Measurements from ENCODE around the gene SORCS3.

SORCS3 gene

DNA sequence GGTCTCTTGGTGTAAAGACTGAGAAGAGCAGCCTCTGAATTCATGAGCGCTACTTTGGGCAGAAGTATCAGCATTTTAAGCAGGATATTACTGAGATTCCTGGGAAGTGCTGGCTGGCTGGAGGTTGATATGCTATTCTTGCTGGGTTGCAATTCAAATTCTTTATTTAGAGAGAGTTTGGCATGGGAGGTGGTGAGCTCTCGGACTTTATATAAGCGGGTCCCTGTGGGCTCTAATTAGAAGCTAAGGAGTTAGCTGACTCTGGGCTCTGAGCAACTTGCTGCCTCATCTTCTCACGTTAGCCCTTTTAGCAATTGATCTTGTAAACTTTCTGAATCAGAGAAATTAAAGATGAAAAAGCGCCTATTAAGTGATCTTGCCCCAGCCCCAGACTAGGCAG lies 430.9 kb downstream of the SORCS3 start:
- Mint-ChIP-seq H3K36me3 (ENCODE audit: low read depth) (no peaks in the 10 kb centered on the region), H3K4me1 (ENCODE audit: low read depth) (no peaks in the 10 kb centered on the region), H3K4me3 (no peak overlapping the region), H3K27ac (no peak overlapping the region), H3K27me3 (no peaks in the 10 kb centered on the region), H3K9me3 (no peaks in the 10 kb centered on the region)
- DNase-seq, result no peak

DNA sequence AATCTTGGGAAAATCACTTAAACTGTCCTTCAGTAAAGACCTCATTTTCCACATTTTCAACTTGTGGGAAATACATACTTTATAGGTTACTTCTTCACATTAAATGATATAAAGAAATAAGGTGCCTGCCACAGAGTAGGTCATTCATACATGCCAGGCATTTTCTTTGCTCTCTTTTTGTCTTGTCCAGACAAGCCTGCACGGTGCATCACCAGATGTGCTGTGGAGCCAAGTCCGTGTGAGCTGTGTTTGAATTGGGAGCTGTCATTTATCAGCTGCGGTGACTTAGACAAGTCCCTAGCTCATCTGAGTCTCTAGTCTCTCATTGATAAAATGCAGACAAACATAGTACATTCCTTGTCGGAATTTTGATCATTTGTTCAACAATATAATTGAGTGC lies 432.9 kb downstream of the SORCS3 start:
- Mint-ChIP-seq H3K36me3 (ENCODE audit: low read depth) (no peaks in the 10 kb centered on the region), H3K9me3 (no peaks in the 10 kb centered on the region), H3K4me1 (ENCODE audit: low read depth) (no peaks in the 10 kb centered on the region), H3K27ac (no peak overlapping the region), H3K27me3 (no peaks in the 10 kb centered on the region), H3K4me3 (no peak overlapping the region)
- no peak for DNase-seq

DNA sequence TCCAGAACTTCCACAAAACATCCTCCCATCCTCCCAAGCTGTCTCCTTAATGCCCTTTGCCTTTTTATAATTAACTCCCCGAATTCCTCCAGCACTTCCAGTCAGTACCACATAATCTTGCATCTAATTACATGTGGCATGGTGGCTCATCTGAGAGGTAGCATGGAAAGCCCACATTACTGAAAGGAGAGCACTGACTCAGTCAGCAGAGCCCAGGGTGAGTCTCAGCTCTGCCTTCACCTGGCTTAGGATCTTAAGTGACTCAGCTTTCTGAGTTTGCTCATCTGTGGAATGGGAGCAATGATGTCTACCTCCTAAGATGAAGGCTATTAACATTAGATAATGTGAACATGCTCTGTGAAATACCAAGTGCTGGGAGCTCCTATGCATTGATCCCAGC lies 433.9 kb downstream of the SORCS3 start:
- Mint-ChIP-seq H3K27ac (no peak overlapping the region), H3K4me3 (no peak overlapping the region), H3K27me3 (no peaks in the 10 kb centered on the region), H3K4me1 (ENCODE audit: low read depth) (no peaks in the 10 kb centered on the region), H3K36me3 (ENCODE audit: low read depth) (no peaks in the 10 kb centered on the region), H3K9me3 (no peaks in the 10 kb centered on the region)
- no peak for DNase-seq

DNA sequence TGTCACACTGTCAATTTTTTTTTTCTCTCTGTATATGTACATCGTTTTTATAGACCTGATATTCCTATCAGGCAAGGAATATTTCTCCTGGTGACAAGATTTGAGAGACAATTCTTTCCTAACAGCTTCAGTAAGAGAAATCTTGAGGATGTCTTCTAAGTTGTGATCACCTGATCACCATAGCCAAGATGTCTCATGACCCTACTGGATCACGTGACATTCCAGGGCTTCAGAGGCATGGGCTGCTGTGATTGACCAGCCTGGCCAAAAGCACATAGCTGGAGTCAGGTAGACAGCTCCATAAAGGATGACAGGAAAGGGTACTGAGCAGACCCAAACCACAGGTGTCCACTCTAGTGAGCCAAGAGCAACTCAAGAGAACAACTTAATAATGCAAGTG lies 444.9 kb downstream of the SORCS3 start:
- Mint-ChIP-seq H3K27me3 (no peaks in the 10 kb centered on the region), H3K36me3 (ENCODE audit: low read depth) (no peaks in the 10 kb centered on the region), H3K9me3 (no peaks in the 10 kb centered on the region), H3K27ac (no peak overlapping the region), H3K4me3 (no peak overlapping the region), H3K4me1 (ENCODE audit: low read depth) (no peaks in the 10 kb centered on the region)
- no peak for DNase-seq

DNA sequence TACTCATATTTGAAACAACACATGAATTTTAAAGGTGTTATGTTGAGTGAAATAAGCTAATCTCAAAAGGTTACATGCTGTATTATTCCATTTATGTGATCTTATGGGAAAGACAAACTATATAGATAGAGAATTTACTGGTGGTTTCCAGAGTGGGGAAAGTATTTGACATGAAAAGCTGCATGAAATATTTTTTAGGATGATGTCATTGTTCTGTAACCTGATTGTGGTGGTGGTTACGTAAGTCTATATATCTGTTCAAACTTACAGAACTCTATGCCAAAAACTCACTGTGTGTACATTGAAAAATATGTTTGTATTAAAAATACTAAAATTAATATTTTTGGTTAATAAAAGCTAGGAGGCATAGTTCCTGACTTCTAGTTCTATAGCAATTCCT lies 453.0 kb downstream of the SORCS3 start:
- no peak overlapping the region for H3K27ac Mint-ChIP-seq
- H3K27me3 Mint-ChIP-seq, result no peaks in the 10 kb centered on the region
- H3K4me3 Mint-ChIP-seq, result no peak overlapping the region
- no peaks in the 10 kb centered on the region for H3K4me1 Mint-ChIP-seq (ENCODE audit: low read depth)
- H3K9me3 Mint-ChIP-seq, result peaks cover 2% of the 10 kb centered on the region
- no peak for DNase-seq
- no peaks in the 10 kb centered on the region for H3K36me3 Mint-ChIP-seq (ENCODE audit: low read depth)

DNA sequence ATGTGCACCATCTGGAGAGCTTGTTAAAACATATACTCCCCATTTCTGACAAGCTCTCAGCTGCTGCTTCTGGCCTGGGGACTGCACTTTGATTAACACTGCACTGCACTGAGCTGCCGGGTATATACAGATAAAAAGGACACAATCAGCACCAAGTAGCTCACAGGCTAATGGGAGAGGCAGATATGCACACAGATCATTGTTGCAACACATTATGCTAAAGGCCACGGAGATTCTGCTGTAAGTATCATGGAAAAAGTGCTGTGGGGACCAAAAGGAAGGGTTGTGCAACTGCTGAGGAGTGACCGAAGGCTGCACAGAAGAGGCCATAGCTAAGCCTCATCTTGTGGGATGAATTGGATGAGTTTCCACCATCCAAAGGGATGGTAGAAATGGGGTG lies 455.2 kb downstream of the SORCS3 start:
- no peak for DNase-seq
- Mint-ChIP-seq H3K9me3 (peaks cover 2% of the 10 kb centered on the region), H3K27me3 (no peaks in the 10 kb centered on the region), H3K36me3 (ENCODE audit: low read depth) (no peaks in the 10 kb centered on the region), H3K4me3 (no peak overlapping the region), H3K4me1 (ENCODE audit: low read depth) (no peaks in the 10 kb centered on the region), H3K27ac (no peak overlapping the region)

DNA sequence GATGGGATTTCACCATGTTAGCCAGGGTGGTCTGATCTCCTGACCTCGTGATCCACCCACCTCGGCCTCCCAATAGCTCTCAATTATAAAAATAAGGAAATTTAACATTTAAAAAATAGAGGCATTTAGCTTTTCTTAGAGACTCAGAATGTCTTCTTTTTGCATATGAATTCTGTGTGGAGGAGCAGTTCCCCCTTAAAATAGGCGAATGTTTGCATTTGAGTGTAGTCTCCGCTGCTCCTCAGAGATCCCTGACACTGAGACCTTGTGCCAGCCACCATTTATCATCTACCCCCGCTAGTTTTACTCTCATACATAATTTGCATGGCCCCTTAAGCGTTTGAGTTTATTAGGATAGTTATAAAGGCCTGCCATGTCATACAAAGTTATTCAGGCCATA lies 461.9 kb downstream of the SORCS3 start:
- H3K36me3 Mint-ChIP-seq (ENCODE audit: low read depth), result no peaks in the 10 kb centered on the region
- DNase-seq, result no peak
- no peaks in the 10 kb centered on the region for H3K9me3 Mint-ChIP-seq
- H3K4me1 Mint-ChIP-seq (ENCODE audit: low read depth), result no peaks in the 10 kb centered on the region
- H3K4me3 Mint-ChIP-seq, result no peak overlapping the region
- H3K27me3 Mint-ChIP-seq, result peaks cover 3% of the 10 kb centered on the region
- H3K27ac Mint-ChIP-seq, result no peak overlapping the region

DNA sequence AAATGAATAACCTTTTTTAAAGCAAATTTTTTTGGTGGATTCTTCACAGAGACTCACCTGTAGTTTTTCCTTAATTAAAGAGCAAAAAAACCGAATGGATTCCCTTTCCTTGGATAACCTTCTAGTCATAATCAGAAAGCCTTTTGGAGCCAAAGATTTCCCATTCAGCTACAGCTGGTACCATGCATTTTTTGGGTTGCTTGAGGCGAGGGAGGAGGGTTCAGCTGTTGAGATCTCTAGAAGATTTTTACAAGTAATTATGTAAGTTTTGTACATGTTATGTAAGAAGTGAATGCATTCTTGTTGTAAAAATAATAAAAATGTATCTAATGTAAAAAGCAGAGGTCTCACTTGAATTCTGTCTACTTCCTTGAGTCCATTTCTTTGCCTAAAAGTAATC lies 463.2 kb downstream of the SORCS3 start:
- no peak overlapping the region for H3K27ac Mint-ChIP-seq
- no peaks in the 10 kb centered on the region for H3K9me3 Mint-ChIP-seq
- DNase-seq, result no peak
- no peaks in the 10 kb centered on the region for H3K4me1 Mint-ChIP-seq (ENCODE audit: low read depth)
- no peak overlapping the region for H3K4me3 Mint-ChIP-seq
- peaks cover 3% of the 10 kb centered on the region for H3K27me3 Mint-ChIP-seq
- no peaks in the 10 kb centered on the region for H3K36me3 Mint-ChIP-seq (ENCODE audit: low read depth)

DNA sequence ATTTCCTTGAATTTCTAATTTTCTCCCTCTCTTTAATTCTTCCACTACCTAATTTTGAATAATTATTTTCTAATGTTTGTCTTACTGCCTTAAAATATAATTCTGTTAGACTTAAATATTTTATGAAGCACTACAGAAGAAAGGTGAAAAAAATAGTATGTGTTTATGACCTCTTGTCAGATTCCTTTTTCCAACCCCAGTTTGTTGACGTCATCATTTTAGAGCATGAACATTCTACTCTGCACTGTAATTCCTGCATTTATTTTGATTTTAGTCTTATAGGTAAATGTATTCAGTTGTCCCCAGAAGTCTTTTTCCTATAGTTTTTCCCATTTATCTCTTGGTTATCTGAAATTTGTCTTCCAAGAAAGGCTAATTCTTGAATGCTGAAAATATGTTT lies 468.1 kb downstream of the SORCS3 start:
- Mint-ChIP-seq H3K36me3 (ENCODE audit: low read depth) (no peaks in the 10 kb centered on the region), H3K4me3 (no peak overlapping the region), H3K27ac (no peak overlapping the region), H3K9me3 (no peaks in the 10 kb centered on the region), H3K4me1 (ENCODE audit: low read depth) (no peaks in the 10 kb centered on the region), H3K27me3 (no peaks in the 10 kb centered on the region)
- no peak for DNase-seq

DNA sequence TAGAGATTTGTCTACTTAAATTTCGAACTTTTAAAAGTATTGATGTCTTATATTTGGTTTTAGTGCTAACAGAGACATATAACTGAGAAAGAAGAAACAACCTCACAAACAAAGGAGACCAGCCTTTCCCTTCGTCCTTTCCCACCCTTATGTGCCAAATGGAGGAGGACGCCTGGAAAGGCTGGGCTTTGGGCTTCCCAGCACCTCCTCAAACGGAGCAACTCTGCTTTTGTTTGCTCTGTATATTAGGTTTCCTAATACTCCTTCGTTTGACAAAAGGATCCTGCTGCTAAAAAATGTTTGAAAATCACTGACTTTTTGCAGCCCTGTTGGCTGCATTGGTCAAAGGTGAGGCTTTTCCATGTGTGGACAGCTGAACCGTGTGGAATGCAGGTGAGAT lies 471.8 kb downstream of the SORCS3 start:
- H3K27me3 Mint-ChIP-seq, result no peaks in the 10 kb centered on the region
- H3K4me1 Mint-ChIP-seq (ENCODE audit: low read depth), result no peaks in the 10 kb centered on the region
- no peak overlapping the region for H3K27ac Mint-ChIP-seq
- peaks cover 3% of the 10 kb centered on the region for H3K9me3 Mint-ChIP-seq
- DNase-seq, result no peak
- no peak overlapping the region for H3K4me3 Mint-ChIP-seq
- H3K36me3 Mint-ChIP-seq (ENCODE audit: low read depth), result no peaks in the 10 kb centered on the region

DNA sequence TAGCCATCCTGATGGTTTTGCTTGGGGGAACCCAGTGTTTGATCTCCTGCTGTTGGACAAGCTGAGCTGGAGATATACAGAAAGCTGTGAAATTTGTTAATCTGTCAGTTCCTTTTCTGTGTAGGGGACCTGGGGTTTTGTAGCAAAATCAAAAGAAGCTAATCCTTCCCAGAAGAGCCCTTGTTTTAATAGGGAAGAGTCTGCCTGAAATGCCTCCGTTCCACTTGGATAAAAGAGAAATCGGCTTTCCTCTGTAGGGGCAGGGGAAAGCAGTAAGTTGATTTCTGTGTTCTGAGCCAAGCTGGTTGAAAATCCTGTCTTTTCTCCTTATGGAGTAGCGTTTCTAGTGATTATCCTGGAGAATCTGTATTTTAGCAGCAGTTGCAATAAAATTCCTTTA lies 472.6 kb downstream of the SORCS3 start:
- no peak overlapping the region for H3K4me3 Mint-ChIP-seq
- no peak for DNase-seq
- H3K4me1 Mint-ChIP-seq (ENCODE audit: low read depth), result no peaks in the 10 kb centered on the region
- peaks cover 3% of the 10 kb centered on the region for H3K9me3 Mint-ChIP-seq
- no peaks in the 10 kb centered on the region for H3K36me3 Mint-ChIP-seq (ENCODE audit: low read depth)
- no peak overlapping the region for H3K27ac Mint-ChIP-seq
- no peaks in the 10 kb centered on the region for H3K27me3 Mint-ChIP-seq

DNA sequence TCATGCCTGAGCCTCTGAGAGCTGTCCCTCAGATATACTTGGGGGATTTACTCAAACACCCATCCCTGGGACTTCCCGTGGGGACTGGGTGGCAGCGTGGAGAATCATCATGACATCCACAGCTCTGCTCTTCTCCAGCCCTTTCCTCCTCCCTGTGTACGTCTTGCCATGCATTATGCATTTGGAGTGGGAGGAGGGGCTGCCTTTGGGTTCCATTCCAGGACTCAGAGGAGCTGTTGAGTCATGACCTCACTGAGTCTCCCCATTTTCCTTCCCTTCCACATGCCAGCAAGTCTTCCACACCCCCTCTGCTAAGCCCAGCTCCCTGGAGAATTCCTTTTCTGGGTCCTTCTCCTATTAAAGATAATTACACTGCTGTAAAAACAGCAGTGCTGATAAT lies 480.7 kb downstream of the SORCS3 start:
- Mint-ChIP-seq H3K4me3 (no peak overlapping the region), H3K4me1 (ENCODE audit: low read depth) (no peaks in the 10 kb centered on the region), H3K9me3 (no peaks in the 10 kb centered on the region), H3K36me3 (ENCODE audit: low read depth) (no peaks in the 10 kb centered on the region), H3K27me3 (no peaks in the 10 kb centered on the region), H3K27ac (no peak overlapping the region)
- DNase-seq, result no peak

DNA sequence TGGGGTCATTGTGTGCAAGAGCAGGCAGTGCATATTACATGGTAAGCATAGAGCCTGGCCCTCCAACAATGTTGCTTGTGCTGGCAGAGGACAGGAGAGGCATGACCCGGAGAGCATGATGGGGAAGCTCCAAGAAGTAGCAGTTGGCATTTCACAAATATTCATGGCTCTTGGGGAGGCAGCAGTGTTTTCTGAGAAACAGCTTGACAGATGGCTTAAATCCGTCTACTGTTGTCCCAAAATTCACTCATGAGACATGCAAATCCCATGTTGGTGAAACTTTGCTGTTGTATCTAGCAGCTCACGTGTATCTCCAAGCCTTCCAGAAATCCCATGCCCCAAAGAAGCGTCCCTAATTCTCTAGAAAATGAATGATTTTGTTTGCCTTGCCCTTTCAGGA lies 487.0 kb downstream of the SORCS3 start:
- no peak for DNase-seq
- H3K4me1 Mint-ChIP-seq (ENCODE audit: low read depth), result no peaks in the 10 kb centered on the region

DNA sequence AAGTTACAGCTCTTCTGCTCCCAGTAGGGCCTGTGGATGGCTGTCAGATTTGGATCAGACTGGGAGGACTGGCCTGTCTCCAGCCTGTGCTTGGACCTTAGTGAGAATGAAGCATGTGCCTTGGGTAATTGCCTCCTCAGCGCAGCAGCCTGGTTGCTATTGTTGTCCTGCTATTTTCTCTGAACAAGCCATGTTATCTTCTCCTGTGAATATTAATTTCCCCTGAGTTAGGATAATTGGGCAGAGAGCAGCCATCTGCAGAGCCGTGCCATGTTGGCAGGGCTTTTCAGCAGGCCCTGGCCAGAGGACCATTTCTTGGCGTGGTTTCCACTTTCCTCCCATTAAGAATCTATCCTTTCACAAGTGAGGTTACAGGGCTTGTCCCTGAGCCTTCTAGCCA lies 497.3 kb downstream of the SORCS3 start:
- H3K36me3 Mint-ChIP-seq (ENCODE audit: low read depth), result no peaks in the 10 kb centered on the region

More for the DNA sequence above, 487.0 kb downstream of the SORCS3 start:
- no peaks in the 10 kb centered on the region for H3K9me3 Mint-ChIP-seq
- H3K27me3 Mint-ChIP-seq, result no peaks in the 10 kb centered on the region
- H3K27ac Mint-ChIP-seq, result no peak overlapping the region
- no peaks in the 10 kb centered on the region for H3K36me3 Mint-ChIP-seq (ENCODE audit: low read depth)
- H3K4me3 Mint-ChIP-seq, result no peak overlapping the region

DNA sequence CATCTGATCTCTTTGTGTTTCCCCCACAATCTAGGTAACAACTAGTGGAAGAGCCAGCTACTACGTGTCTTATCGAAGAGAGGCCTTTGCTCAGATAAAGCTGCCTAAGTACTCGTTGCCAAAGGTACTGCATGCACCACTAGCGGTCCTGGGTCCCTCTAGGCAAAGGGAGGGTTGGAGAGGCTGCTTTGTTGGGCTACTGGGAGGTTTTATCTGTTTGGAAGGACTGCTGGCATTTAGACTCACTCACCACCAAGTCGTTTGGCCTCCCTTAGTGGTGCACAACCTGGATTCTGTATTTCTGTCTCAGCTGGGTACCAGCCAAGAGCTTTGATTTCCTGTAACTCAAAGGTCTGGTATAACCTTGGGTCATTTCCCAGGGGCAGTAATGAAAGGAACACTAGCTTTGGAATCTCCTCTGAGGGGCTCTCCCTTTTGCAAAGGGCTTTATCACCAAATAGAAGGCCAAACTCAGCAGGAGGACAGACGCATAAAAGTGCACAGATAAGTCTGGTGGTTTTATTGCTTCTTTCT lies 498.3 kb downstream of the SORCS3 start:
- H3K27ac Mint-ChIP-seq, result no peak overlapping the region
- no peaks in the 10 kb centered on the region for H3K36me3 Mint-ChIP-seq (ENCODE audit: low read depth)
- no peaks in the 10 kb centered on the region for H3K27me3 Mint-ChIP-seq
- H3K4me1 Mint-ChIP-seq (ENCODE audit: low read depth), result no peaks in the 10 kb centered on the region
- no peak for DNase-seq
- no peak overlapping the region for H3K4me3 Mint-ChIP-seq
- no peaks in the 10 kb centered on the region for H3K9me3 Mint-ChIP-seq

More for the DNA sequence above, 497.3 kb downstream of the SORCS3 start:
- Mint-ChIP-seq H3K27me3 (no peaks in the 10 kb centered on the region), H3K4me3 (no peak overlapping the region), H3K9me3 (no peaks in the 10 kb centered on the region), H3K27ac (no peak overlapping the region), H3K4me1 (ENCODE audit: low read depth) (no peaks in the 10 kb centered on the region)
- no peak for DNase-seq

DNA sequence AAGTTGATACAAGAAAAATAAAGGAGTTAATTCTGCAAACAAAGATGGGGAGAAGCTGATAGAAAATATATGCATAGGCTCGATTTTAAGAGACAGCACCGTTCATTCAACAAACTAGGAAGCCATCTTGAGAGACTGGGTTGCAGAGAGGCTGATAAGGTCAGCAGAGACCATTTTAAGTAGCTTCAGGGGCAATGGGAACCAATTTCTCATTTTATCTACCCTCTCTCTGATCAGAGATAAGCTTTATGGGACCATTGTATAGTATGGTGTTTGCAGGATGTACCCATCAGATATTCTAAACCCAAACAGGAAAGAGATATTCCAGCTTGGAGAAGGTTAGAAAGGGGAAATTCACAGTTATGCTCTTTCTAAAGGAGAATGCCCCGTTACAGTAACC lies 499.5 kb downstream of the SORCS3 start:
- no peak overlapping the region for H3K27ac Mint-ChIP-seq
- H3K9me3 Mint-ChIP-seq, result no peaks in the 10 kb centered on the region
- H3K4me1 Mint-ChIP-seq (ENCODE audit: low read depth), result no peaks in the 10 kb centered on the region
- DNase-seq, result no peak
- H3K4me3 Mint-ChIP-seq, result no peak overlapping the region
- no peaks in the 10 kb centered on the region for H3K27me3 Mint-ChIP-seq
- no peaks in the 10 kb centered on the region for H3K36me3 Mint-ChIP-seq (ENCODE audit: low read depth)
